ENCODE measurements around the gene COL25A1.

The COL25A1 gene

GRCh38 chr4:108852691-108853090, 449.8 kb downstream of the COL25A1 start:
- H3K4me3 ChIP-seq (ENCODE audit: low read depth, low read length) = no peak overlapping the region
- no peak for TF ChIP-seq CTCF (IDR thresholded peaks at IDR 0.05; ENCODE audit: low read depth, low read length)

GRCh38 chr4:108851366-108851765, 451.1 kb downstream of the COL25A1 start:
- H3K4me3 ChIP-seq (ENCODE audit: low read depth, low read length) = no peak overlapping the region
- TF ChIP-seq CTCF (IDR thresholded peaks at IDR 0.05; ENCODE audit: low read depth, low read length) = no peak

- TF ChIP-seq CTCF (IDR thresholded peaks at IDR 0.05; ENCODE audit: low read depth, low read length) = no peak
- H3K4me3 ChIP-seq (ENCODE audit: low read depth, low read length) = no peak overlapping the region
Measured at GRCh38 chr4:108850219-108850649, 452.2 kb downstream of the COL25A1 start.

- TF ChIP-seq CTCF (IDR thresholded peaks at IDR 0.05; ENCODE audit: low read depth, low read length) = no peak
- H3K4me3 ChIP-seq (ENCODE audit: low read depth, low read length) = no peak overlapping the region
Measured at GRCh38 chr4:108849611-108850168, 452.8 kb downstream of the COL25A1 start.

GRCh38 chr4:108846568-108846967, 455.9 kb downstream of the COL25A1 start:
- no peak for TF ChIP-seq CTCF (IDR thresholded peaks at IDR 0.05; ENCODE audit: low read depth, low read length)
- H3K4me3 ChIP-seq (ENCODE audit: low read depth, low read length) = no peak overlapping the region

GRCh38 chr4:108840426-108840975, 462.0 kb downstream of the COL25A1 start:
- no peak for TF ChIP-seq CTCF (IDR thresholded peaks at IDR 0.05; ENCODE audit: low read depth, low read length)
- H3K4me3 ChIP-seq (ENCODE audit: low read depth, low read length) = no peak overlapping the region

- TF ChIP-seq CTCF (IDR thresholded peaks at IDR 0.05; ENCODE audit: low read depth, low read length) = no peak
- H3K4me3 ChIP-seq (ENCODE audit: low read depth, low read length) = no peak overlapping the region
Measured at GRCh38 chr4:108839333-108839732, 463.1 kb downstream of the COL25A1 start.
